Gastrocnemius medialis (tissue), 4 donors: ENCODE results near the gene LIMK1.

Experiments
- POLR2A ChIP-seq, 2 donors: fragments of 450-650 bp; IDR thresholded peaks; one replicate each; pipeline ENCODE4 v1.6.1; 2017; ENCODE audit warnings: antibody characterized with exemption in 2 of 2, mild to moderate bottlenecking in 2 of 2, moderate library complexity in 2 of 2
- TF ChIP-seq, protein P1 (sequence below), 5 experiments: fragments of 450-650 bp in 3 of 5; fragments of 200-600 bp in 2 of 5; sonication (generic) in 2 of 5; IDR thresholded peaks in 4 of 5; conservative IDR thresholded peaks in 1 of 5; 1 replicate in 4 of 5; 2 replicates in 1 of 5; pipeline ENCODE4 v1.5.1; 2016 to 2019; ENCODE audit warnings: antibody characterized with exemption in 5 of 5, mild to moderate bottlenecking in 3 of 5, moderate library complexity in 3 of 5

DNA sequence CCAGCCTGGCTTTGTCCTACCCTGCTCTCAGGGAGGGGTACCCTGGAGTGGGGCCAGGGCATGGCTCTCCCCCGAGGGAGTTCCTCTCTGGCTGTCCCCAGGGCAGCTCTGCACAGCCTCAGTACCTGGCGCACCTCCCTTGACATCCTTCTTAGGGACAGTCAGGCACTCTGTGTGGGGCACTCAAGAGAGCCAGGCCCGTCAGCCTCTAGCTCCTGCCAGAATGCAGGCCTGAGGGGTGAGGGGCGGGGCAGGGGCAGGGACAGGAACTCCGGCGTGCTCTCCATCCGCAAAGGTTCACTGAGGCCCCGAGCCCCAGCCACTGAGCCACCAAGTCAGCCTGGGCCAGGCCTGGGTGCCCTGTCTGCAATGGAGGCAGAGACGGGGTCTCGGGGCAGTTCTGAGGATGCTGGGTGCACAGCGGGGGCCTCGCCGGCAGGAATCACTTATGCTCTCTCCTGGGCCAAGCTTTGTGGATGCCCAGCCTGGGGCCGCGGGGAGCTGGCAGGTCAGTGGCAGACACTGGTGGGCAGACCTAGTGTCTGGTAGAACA, 10.1 kb downstream of the LIMK1 start:
- TF ChIP-seq, protein P1, sequence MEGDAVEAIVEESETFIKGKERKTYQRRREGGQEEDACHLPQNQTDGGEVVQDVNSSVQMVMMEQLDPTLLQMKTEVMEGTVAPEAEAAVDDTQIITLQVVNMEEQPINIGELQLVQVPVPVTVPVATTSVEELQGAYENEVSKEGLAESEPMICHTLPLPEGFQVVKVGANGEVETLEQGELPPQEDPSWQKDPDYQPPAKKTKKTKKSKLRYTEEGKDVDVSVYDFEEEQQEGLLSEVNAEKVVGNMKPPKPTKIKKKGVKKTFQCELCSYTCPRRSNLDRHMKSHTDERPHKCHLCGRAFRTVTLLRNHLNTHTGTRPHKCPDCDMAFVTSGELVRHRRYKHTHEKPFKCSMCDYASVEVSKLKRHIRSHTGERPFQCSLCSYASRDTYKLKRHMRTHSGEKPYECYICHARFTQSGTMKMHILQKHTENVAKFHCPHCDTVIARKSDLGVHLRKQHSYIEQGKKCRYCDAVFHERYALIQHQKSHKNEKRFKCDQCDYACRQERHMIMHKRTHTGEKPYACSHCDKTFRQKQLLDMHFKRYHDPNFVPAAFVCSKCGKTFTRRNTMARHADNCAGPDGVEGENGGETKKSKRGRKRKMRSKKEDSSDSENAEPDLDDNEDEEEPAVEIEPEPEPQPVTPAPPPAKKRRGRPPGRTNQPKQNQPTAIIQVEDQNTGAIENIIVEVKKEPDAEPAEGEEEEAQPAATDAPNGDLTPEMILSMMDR (IDR thresholded peaks at IDR 0.05 in 4 of 5, conservative IDR thresholded peaks at IDR 0.05 in 1 of 5): no peak
- no peak for TF ChIP-seq POLR2A (IDR thresholded peaks at IDR 0.05)
